Stimulated activated CD4-positive, alpha-beta T cell treated with anti-CD3 and anti-CD28 coated beads, Interleukin-1b, Interleukin-23, amount 100 ng/mL, for 24 hours (primary cell): ENCODE results near the gene PARP1.
"Not testable (repeated sequence)": the region's sequence is repeated elsewhere in the genome, so short reads cannot be mapped to it uniquely, and the experiment has no call there.

Experiments used
- DNase-seq, 4 experiments: peaks; one replicate each; pipeline ENCODE4 v3.0.0-alpha.2; 2020; ENCODE audit warnings: low read depth in 4 of 4, low spot score in 1 of 4

Gene PARP1

GRCh38 chr1:226355016-226355415 is 52.9 kb downstream of the PARP1 start:
- no peak for DNase-seq

GRCh38 chr1:226353698-226354525 is 54.0 kb downstream of the PARP1 start:
- DNase-seq: no peak

GRCh38 chr1:226351709-226352108 is 56.2 kb downstream of the PARP1 start:
- DNase-seq: no peak

GRCh38 chr1:226350519-226350865 is 57.4 kb downstream of the PARP1 start:
- no peak for DNase-seq

GRCh38 chr1:226349801-226350518 is 57.9 kb downstream of the PARP1 start:
- no peak for DNase-seq

- DNase-seq: no peak
Measured at GRCh38 chr1:226349081-226349480, 58.8 kb downstream of the PARP1 start.

- DNase-seq: no peak
Measured at GRCh38 chr1:226344441-226345259, 63.2 kb downstream of the PARP1 start.

- DNase-seq: no peak
Measured at GRCh38 chr1:226342656-226343055, 65.2 kb downstream of the PARP1 start.

- DNase-seq: not testable (repeated sequence)
Measured at GRCh38 chr1:226340111-226340510, 67.8 kb downstream of the PARP1 start.

- no peak for DNase-seq
Measured at GRCh38 chr1:226337276-226337875, 70.5 kb downstream of the PARP1 start.

- no peak for DNase-seq
Measured at GRCh38 chr1:226335661-226336060, 72.2 kb downstream of the PARP1 start.

GRCh38 chr1:226332947-226333346 is 74.9 kb downstream of the PARP1 start:
- no peak for DNase-seq

GRCh38 chr1:226329237-226329636 is 78.7 kb downstream of the PARP1 start:
- DNase-seq: no peak

- DNase-seq: no peak
Measured at GRCh38 chr1:226327761-226328162, 80.1 kb downstream of the PARP1 start.

GRCh38 chr1:226325178-226325577 is 82.7 kb downstream of the PARP1 start:
- DNase-seq: no peak

GRCh38 chr1:226324479-226324878 is 83.4 kb downstream of the PARP1 start:
- DNase-seq: no peak

GRCh38 chr1:226322986-226323385 is 84.9 kb downstream of the PARP1 start:
- DNase-seq: no peak

- DNase-seq: no peak
Measured at GRCh38 chr1:226320930-226321329, 87.0 kb downstream of the PARP1 start.

- no peak for DNase-seq
Measured at GRCh38 chr1:226318471-226318870, 89.4 kb downstream of the PARP1 start.

- DNase-seq: no peak
Measured at GRCh38 chr1:226314055-226314454, 93.8 kb downstream of the PARP1 start.

- DNase-seq: no peak
Measured at GRCh38 chr1:226312065-226312464, 95.8 kb downstream of the PARP1 start.
